Astrocyte (in vitro differentiated cells and primary cell): Measurements from ENCODE around the gene ANKRD40CL.

Source experiments
- EZH2 ChIP-seq: IDR thresholded peaks from 2 replicates; pipeline ENCODE4 v1.6.1; 2012; ENCODE audit warnings: mild to moderate bottlenecking, low read length, inconsistent platforms; ENCODE audit not compliant: insufficient read depth
- TF ChIP-seq, protein P1 (sequence below): IDR thresholded peaks from 2 replicates; pipeline ENCODE4 v1.5.1; 2011; ENCODE audit warnings: low read depth, mild to moderate bottlenecking, inconsistent platforms, low read length, moderate library complexity; ENCODE audit not compliant: insufficient read depth

DNA sequence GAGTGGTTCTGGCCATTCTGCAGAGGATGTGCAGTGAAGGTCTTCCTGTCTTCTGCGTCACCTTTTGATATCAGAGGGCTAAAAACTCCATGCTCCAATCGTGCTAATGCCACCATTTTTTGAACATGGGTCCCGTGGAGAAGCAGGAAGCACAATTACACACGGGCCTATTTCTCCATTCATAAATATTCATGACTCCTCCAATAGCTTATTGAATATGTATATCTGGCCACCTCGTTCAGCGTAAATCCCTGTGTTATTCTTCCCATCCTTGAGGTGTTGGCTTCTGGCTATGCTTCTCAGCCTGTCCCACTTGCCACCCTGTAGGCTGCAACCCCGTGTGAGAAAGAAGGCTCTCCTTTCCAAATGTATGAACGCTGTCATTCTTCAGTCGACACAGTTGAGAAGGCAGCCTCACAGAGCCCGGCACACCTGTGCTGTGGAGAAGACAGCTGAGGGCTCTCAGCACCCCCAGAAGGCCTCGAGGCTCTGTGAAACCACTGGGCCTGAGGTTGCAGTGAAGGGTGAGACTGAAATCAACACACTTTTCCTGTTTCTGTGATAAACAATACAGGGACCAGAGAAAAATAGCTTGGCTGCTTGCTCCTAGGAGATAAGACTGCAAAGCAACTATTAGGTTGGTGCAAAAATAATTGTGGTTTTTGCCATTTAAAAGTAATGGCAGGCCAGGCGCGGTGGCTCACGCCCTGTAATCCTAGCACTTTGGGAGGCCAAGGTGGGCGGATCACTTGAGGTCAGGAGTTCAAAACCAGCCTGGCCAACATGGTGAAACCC, 4.9 kb upstream of the ANKRD40CL start:
- TF ChIP-seq, protein P1, sequence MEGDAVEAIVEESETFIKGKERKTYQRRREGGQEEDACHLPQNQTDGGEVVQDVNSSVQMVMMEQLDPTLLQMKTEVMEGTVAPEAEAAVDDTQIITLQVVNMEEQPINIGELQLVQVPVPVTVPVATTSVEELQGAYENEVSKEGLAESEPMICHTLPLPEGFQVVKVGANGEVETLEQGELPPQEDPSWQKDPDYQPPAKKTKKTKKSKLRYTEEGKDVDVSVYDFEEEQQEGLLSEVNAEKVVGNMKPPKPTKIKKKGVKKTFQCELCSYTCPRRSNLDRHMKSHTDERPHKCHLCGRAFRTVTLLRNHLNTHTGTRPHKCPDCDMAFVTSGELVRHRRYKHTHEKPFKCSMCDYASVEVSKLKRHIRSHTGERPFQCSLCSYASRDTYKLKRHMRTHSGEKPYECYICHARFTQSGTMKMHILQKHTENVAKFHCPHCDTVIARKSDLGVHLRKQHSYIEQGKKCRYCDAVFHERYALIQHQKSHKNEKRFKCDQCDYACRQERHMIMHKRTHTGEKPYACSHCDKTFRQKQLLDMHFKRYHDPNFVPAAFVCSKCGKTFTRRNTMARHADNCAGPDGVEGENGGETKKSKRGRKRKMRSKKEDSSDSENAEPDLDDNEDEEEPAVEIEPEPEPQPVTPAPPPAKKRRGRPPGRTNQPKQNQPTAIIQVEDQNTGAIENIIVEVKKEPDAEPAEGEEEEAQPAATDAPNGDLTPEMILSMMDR: no peak
- no peak for TF ChIP-seq EZH2
